ENCODE results near the gene FNTB. TPM values are rescaled to one million over a fixed set of nuclear protein-coding genes. Genes with fewer than 3 reads are reported as not detected.

Gene FNTB
- total and polyA plus RNA-seq, 3 donors from 2014 or later, result 43.2 to 68.1 (median 52.5) TPM

DNA sequence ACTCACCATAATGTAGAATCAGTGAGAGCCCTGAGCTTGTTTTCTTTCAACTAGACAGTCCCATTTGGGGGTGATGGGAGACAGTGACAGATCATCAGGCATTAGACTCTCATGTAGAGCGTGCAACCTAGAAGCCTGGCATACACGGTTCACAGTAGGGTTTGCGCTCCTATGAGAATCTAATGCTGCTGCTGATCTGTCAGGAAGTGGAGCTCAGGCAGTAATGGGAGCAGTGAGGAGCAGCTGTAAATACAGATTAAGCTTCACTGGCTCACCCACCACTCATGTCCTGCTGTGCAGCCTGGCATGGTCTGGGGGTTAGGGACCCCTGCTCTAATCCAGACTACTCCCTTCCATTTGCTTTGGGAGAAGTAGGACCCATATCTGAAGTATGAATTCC, 55.6 kb downstream of the FNTB start:
- no peaks in the 10 kb centered on the region for H3K27me3 ChIP-seq
- no peak overlapping the region for H3K4me3 ChIP-seq
- TF ChIP-seq, protein P1, sequence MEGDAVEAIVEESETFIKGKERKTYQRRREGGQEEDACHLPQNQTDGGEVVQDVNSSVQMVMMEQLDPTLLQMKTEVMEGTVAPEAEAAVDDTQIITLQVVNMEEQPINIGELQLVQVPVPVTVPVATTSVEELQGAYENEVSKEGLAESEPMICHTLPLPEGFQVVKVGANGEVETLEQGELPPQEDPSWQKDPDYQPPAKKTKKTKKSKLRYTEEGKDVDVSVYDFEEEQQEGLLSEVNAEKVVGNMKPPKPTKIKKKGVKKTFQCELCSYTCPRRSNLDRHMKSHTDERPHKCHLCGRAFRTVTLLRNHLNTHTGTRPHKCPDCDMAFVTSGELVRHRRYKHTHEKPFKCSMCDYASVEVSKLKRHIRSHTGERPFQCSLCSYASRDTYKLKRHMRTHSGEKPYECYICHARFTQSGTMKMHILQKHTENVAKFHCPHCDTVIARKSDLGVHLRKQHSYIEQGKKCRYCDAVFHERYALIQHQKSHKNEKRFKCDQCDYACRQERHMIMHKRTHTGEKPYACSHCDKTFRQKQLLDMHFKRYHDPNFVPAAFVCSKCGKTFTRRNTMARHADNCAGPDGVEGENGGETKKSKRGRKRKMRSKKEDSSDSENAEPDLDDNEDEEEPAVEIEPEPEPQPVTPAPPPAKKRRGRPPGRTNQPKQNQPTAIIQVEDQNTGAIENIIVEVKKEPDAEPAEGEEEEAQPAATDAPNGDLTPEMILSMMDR (IDR thresholded peaks at IDR 0.05), result no peak
- TF ChIP-seq POLR2A (IDR thresholded peaks at IDR 0.05), result no peak
- H3K9me3 ChIP-seq, result no peaks in the 10 kb centered on the region
- H3K4me1 ChIP-seq, result no peaks in the 10 kb centered on the region
- no peak for DNase-seq
- 79 to 94% methylated on average over 3 of the region's 3 CpGs for WGBS, 2 donors
- intact Hi-C loops (cut with DNase I; ENCODE audit: low total_unique reads), result no loop called here
- H3K27ac ChIP-seq, result no peak overlapping the region
- H3K36me3 ChIP-seq (ENCODE audit: low read depth, missing control alignments), result no peaks in the 10 kb centered on the region

DNA sequence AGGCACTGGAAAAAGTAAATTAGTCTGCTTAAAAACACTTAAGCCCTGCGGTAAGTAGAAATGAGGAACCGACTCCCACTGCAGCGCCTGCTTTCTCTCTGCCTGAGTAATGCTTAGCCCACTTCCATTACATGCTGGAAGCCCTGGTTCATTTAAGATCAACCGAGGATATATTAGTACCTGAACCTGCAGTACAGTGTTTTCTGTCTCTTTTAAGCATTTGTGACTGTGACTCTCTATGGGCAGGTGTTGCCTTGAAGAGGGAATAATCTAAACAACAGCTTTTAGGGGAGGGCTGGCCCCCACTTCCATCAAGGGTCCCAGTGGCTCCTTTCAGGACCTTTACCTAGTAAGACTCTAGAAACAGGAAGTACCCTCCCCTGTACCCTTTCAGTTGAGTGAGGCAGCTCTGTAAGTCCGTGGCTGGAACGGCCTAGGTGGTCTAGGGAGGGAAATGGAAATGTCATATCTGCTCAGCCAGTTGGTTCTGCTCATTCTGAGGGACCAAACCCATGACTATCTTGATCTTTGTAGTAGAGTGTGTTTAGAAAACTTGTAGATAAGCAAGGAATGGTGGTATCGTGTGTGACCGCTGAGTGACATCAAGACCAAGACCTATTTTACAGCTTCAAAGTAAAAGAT, 56.2 kb downstream of the FNTB start:
- Histone ChIP-seq H3K4me3 (no peak overlapping the region), H3K9me3 (no peaks in the 10 kb centered on the region), H3K36me3 (ENCODE audit: low read depth, missing control alignments) (no peaks in the 10 kb centered on the region), H3K4me1 (no peaks in the 10 kb centered on the region), H3K27me3 (no peaks in the 10 kb centered on the region), H3K27ac (no peak overlapping the region)
- TF ChIP-seq, protein P1 (IDR thresholded peaks at IDR 0.05), result no peak
- no peak for TF ChIP-seq POLR2A (IDR thresholded peaks at IDR 0.05)
- DNase-seq, result no peak
- intact Hi-C loops (cut with DNase I; ENCODE audit: low total_unique reads), result no loop called here
- 90 to 91% methylated on average over 8 of the region's 8 CpGs for WGBS, 2 donors

DNA sequence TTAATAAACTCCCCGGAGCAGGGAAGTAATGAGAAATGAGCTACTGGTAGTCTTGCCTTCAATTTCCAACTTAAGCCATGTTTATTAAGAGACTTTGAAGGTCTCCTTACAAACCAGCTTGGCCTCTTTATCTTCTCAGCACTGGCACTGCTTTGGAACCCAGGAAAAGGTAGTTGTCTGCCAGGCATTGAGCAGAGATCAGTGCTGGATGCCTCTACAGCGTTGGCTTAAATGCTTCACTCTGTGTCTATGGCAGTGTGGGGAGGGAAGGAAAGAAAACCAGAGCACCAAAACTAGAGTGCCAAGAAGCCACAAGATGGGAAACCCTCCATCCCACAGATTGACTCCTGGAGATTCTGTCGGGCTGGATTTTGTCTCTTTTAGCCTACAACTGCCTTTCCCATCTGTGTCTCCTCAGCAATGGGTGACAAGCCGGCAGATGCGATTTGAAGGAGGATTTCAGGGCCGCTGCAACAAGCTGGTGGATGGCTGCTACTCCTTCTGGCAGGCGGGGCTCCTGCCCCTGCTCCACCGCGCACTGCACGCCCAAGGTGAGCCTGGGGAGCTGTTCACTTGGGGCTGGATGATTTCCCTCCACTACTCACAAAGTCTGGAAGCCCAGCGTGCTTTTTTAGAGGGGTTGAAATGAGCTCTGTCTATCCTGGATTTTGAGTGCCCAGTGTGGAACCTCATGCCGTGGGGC, 57.3 kb downstream of the FNTB start:
- H3K27ac ChIP-seq, result no peak overlapping the region
- WGBS, 2 donors, result 91 to 95% methylated on average over 9 to 12 of the region's 12 CpGs
- H3K4me1 ChIP-seq, result no peaks in the 10 kb centered on the region
- no peak for DNase-seq
- H3K36me3 ChIP-seq (ENCODE audit: low read depth, missing control alignments), result no peaks in the 10 kb centered on the region
- TF ChIP-seq, protein P1 (IDR thresholded peaks at IDR 0.05), result no peak
- no peak for TF ChIP-seq POLR2A (IDR thresholded peaks at IDR 0.05)
- H3K27me3 ChIP-seq, result no peaks in the 10 kb centered on the region
- no peak overlapping the region for H3K4me3 ChIP-seq
- intact Hi-C loops (cut with DNase I; ENCODE audit: low total_unique reads), result no loop called here
- no peaks in the 10 kb centered on the region for H3K9me3 ChIP-seq

DNA sequence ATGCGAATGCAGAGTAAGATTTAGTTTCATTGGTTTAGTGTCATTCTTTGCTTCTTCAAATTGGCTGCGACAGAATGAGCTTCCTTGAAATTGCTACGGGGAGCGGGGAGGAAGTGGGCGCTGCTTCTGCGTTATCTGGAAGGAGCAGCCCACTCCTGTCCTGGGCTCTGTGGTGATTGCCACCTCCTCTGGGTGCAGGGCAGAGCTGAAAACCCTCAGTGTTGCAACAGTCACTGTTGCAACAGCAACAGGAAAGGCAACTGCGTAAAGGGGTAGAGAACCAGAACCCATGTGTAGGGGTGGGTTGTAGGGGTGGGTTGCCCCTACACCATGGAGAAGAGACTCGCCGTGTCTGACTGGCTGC, 57.9 kb downstream of the FNTB start:
- Histone ChIP-seq H3K9me3 (no peaks in the 10 kb centered on the region), H3K27ac (no peak overlapping the region), H3K27me3 (no peaks in the 10 kb centered on the region), H3K4me3 (no peak overlapping the region), H3K4me1 (no peaks in the 10 kb centered on the region), H3K36me3 (ENCODE audit: low read depth, missing control alignments) (no peaks in the 10 kb centered on the region)
- intact Hi-C loops (cut with DNase I; ENCODE audit: low total_unique reads), result no loop called here
- TF ChIP-seq, protein P1 (IDR thresholded peaks at IDR 0.05), result no peak
- no peak for TF ChIP-seq POLR2A (IDR thresholded peaks at IDR 0.05)
- 84% methylated on average over 8 to 9 of the region's 9 CpGs for WGBS, 2 donors
- DNase-seq, result no peak

DNA sequence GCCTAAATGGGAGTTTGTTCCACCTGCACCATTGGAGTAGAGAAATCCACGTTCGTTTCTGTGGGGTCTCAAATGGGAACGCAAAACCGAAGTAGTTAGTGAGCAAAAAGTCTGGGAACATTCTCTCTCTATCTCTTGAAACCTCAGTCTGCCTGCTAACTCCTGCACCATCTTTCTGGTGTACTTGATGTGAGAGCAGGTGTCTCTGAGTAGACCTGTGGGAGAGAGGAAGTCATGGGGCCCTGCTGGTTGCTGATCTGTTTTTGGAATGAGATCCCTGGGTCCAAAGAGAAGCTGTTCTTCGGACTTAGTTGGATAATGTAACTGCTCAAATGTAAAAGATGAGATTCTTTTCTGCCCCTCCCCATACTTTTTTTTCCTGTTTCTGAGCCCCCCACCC, 58.3 kb downstream of the FNTB start:
- Histone ChIP-seq H3K27ac (no peak overlapping the region), H3K36me3 (ENCODE audit: low read depth, missing control alignments) (no peaks in the 10 kb centered on the region), H3K27me3 (no peaks in the 10 kb centered on the region), H3K4me1 (no peaks in the 10 kb centered on the region), H3K9me3 (no peaks in the 10 kb centered on the region), H3K4me3 (no peak overlapping the region)
- WGBS, 2 donors, result 89 to 97% methylated on average over 5 of the region's 5 CpGs
- TF ChIP-seq POLR2A (IDR thresholded peaks at IDR 0.05), result no peak
- TF ChIP-seq, protein P1 (IDR thresholded peaks at IDR 0.05), result no peak
- intact Hi-C loops (cut with DNase I; ENCODE audit: low total_unique reads), result no loop called here
- DNase-seq, result no peak
